ENCODE results near the gene CPLX4. TPM values are rescaled to one million over a fixed set of nuclear protein-coding genes. Genes with fewer than 3 reads are reported as not detected.

CPLX4 gene
- total and polyA plus RNA-seq, 3 experiments from 2014 or later: not detected

DNA sequence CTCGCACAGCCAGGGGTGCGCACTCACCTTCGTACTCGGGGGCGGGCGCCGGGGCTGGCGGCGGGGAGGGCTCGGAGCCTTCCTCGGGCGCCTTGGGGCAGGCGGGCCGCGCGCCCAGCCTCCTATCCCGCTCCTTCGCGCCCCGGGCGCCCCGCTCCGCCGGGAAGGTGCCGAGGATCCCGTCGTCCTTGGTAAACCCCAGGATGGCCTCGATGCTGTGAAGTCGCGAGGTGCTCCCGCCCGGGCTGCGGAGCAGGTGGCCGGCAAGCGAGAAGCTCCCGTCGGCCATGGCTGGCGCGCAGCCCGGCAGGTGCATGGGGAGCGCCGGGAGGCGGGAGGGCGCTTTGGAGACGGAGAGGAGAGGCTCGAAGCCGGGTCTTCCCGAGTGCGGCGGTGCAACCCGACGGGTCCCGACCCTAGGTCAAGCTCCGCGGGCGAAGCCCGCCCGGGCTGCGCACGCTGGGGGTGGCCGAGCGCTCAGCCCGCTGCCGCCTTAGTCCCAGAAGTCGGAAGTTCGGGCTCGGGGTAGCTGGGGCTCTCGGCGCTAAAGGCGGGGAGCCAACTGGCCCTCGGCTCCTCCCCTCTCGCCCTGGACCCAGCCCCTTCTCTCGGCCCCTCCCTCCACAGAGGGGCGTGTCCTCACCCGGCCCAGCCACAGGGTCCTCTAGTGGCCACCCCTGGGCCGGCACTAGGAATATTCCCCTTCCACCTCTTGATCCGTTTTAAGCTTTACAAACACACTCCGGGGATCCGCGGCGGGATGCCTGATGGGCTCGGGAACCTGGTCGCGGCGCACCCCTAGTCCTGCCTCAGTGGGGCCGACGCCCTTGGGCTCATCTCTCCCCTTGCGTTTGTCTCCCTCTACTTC lies 45.3 kb downstream of the CPLX4 start, which contains the start of gene RAX:
RAX (minus strand) TSS at position 564 of the 868 bp plus-strand sequence; CDS start at position 316, 248 bp downstream.
- H3K4me1 Mint-ChIP-seq: peaks cover 10 to 35% (median 14%) of the 10 kb centered on the region in 3 donors
- CTCF ChIA-PET: no interaction called here
- peaks cover 35% of the 10 kb centered on the region for H3K27me3 ChIP-seq (ENCODE audit: insufficient read depth, low read length, poor library complexity, severe bottlenecking)

DNA sequence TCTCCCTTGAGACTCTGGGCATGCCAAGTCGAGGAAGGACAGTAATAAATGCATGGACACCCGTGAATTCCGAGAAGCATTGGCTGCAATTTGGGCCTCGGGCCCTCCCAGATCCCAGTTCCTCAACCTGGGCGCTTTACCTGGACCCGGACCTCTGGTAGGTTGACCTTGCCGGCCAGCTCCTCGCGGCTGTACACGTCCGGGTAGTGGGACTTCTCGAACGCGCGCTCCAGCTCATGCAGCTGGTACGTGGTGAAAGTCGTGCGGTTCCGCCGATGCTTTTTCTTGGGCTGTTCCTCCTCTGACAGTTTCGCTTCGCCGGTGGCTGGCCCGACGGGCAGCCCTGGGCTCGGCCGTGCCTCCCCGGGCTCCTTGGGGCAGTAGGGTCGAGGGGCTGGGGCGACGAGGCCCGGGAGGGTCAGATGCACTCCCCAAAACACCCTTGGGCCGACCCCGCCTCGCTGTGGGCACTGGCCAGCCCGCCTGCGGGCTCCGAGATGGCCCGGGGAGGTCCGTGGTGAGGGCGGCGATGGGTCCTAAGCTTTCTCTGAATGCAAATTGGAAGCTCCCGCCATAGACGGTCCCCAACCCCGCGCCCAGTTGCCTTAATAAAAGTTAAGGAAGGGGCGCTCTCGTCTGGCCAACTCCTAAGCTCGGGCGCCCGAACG lies 46.1 kb downstream of the CPLX4 start:
- Mint-ChIP-seq H3K4me1 (peaks cover 12 to 42% (median 18%) of the 10 kb centered on the region in 3 donors), H3K27ac (no peak overlapping the region), H3K27me3 (peaks cover 70 to 79% of the 10 kb centered on the region in 2 donors), H3K4me3 (peak overlapping the region in 3 of 7 donors; percentile 8 to 18 (median 13)), H3K36me3 (no peaks in the 10 kb centered on the region), H3K9me3 (peaks cover 0 to 3% (median 0%) of the 10 kb centered on the region in 5 donors)
- no peaks in the 10 kb centered on the region for H3K4me1 ChIP-seq (ENCODE audit: insufficient read depth, low read length)
- no peak overlapping the region for H3K27ac ChIP-seq (ENCODE audit: low read depth, low read length)
- DNase-seq: no peak
- H3K36me3 ChIP-seq (ENCODE audit: insufficient read depth, low read length): no peaks in the 10 kb centered on the region
- H3K27me3 ChIP-seq (ENCODE audit: insufficient read depth, low read length, poor library complexity, severe bottlenecking): peaks cover 35% of the 10 kb centered on the region
- H3K9me3 ChIP-seq (ENCODE audit: low read length): no peaks in the 10 kb centered on the region
- CTCF ChIA-PET: no interaction called here
- POLR2A ChIA-PET: no interaction called here
- no peak overlapping the region for H3K4me3 ChIP-seq (ENCODE audit: low read length)

More for the DNA sequence above, 45.3 kb downstream of the CPLX4 start, which contains the start of gene RAX:
- Histone ChIP-seq H3K27ac (ENCODE audit: low read depth, low read length) (no peak within 1 kb of the TSS), H3K4me3 (ENCODE audit: low read length) (no peak within 1 kb of the TSS), H3K4me1 (ENCODE audit: insufficient read depth, low read length) (no peaks in the 10 kb centered on the region), H3K9me3 (ENCODE audit: low read length) (no peaks in the 10 kb centered on the region), H3K36me3 (ENCODE audit: insufficient read depth, low read length) (no peaks in the 10 kb centered on the region)
- POLR2A ChIA-PET: no interaction called here
- Mint-ChIP-seq H3K9me3 (peaks cover 0 to 3% (median 0%) of the 10 kb centered on the region in 5 donors), H3K27ac (no peak within 1 kb of the TSS), H3K27me3 (peaks cover 64 to 76% of the 10 kb centered on the region in 2 donors), H3K4me3 (peak within 1 kb of the TSS in 5 of 7 donors; percentile 26 to 66 (median 53)), H3K36me3 (no peaks in the 10 kb centered on the region)
- no peak for DNase-seq

DNA sequence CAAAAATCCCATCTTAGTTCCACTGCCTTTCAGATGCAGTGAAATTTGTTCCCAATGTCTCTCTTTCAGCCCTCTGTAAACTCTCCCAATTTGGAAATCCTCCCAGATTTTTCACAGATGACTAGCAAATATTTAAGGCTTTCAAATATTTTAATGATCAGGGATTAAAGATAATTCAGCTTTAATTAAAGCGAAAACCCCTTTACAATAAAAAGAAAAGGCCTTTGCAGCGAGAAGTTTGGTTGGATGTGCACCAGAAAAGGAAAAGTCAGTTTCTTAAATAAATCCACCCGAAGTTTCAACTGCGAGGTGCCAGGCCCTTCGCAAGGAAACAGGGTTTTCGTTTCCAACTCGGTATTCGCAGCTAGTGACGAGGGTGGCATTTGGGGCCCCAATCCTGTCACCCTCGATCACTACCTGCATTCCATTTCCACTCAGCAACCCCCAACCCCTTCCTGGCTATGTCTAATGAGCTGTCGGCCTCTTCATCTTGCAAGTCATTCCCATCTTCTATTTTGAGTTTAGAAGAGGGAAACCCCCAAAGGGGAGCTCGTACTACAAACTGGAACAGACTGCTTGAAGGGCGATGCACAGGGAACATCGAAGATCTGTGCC lies 46.7 kb downstream of the CPLX4 start:
- Mint-ChIP-seq H3K4me1 (peaks cover 15 to 44% (median 18%) of the 10 kb centered on the region in 3 donors), H3K27me3 (peaks cover 72 to 82% of the 10 kb centered on the region in 2 donors), H3K4me3 (peak overlapping the region in 3 of 7 donors; percentile 8 to 18 (median 13)), H3K9me3 (peaks cover 0 to 3% (median 2%) of the 10 kb centered on the region in 5 donors), H3K27ac (no peak overlapping the region), H3K36me3 (no peaks in the 10 kb centered on the region)
- Histone ChIP-seq H3K27me3 (ENCODE audit: insufficient read depth, low read length, poor library complexity, severe bottlenecking) (peaks cover 36% of the 10 kb centered on the region), H3K36me3 (ENCODE audit: insufficient read depth, low read length) (no peaks in the 10 kb centered on the region), H3K27ac (ENCODE audit: low read depth, low read length) (no peak overlapping the region), H3K4me1 (ENCODE audit: insufficient read depth, low read length) (no peaks in the 10 kb centered on the region), H3K4me3 (ENCODE audit: low read length) (no peak overlapping the region), H3K9me3 (ENCODE audit: low read length) (no peaks in the 10 kb centered on the region)
- POLR2A ChIA-PET: no interaction called here
- CTCF ChIA-PET: no interaction called here
- no peak for DNase-seq

DNA sequence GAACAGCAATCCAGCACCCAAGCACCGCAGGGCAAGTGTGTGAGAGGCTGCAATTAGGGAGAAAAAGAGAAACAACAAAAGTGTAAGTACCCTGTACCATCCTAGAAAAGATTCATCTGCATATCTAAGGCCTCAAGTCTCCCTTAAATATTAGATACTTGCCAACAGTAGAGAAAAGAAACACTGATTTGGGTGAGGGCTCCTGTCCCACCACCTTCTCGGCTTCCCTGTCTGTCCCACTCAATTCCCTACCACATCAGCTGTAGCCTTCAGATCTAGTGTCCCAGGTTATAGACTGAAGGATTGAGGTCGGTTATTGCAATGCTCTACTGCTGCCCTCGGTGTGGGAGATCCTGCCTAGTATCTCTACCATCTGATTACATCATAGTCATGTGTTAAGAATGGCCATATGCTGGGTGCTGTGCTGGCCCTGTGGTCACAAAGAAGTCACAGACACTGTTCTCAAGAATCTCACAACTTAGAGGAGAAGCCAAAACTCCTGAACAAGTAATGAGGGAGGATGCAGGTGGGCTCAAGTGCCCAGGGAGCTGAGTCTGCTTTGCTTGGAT lies 47.7 kb downstream of the CPLX4 start:
- H3K4me3 Mint-ChIP-seq: peak overlapping the region in 3 of 7 donors; percentile 24 to 52 (median 39)
- Histone ChIP-seq H3K36me3 (ENCODE audit: insufficient read depth, low read length) (no peaks in the 10 kb centered on the region), H3K27me3 (ENCODE audit: insufficient read depth, low read length, poor library complexity, severe bottlenecking) (peaks cover 39% of the 10 kb centered on the region), H3K27ac (ENCODE audit: low read depth, low read length) (no peak overlapping the region), H3K9me3 (ENCODE audit: low read length) (no peaks in the 10 kb centered on the region), H3K4me1 (ENCODE audit: insufficient read depth, low read length) (no peaks in the 10 kb centered on the region), H3K4me3 (ENCODE audit: low read length) (no peak overlapping the region)
- no peaks in the 10 kb centered on the region for H3K36me3 Mint-ChIP-seq
- peaks cover 0 to 3% (median 2%) of the 10 kb centered on the region in 5 donors for H3K9me3 Mint-ChIP-seq
- no peak for DNase-seq
- H3K27ac Mint-ChIP-seq: no peak overlapping the region
- peaks cover 18 to 52% (median 24%) of the 10 kb centered on the region in 3 donors for H3K4me1 Mint-ChIP-seq
- ChIA-PET CTCF (interaction anchor here (1.9 kb wide), 1 partner anchor 132 kb away, joined by 5 read pairs; no protein-coding TSS in a partner anchor), POLR2A (no interaction called here)
- peaks cover 72 to 82% of the 10 kb centered on the region in 2 donors for H3K27me3 Mint-ChIP-seq

DNA sequence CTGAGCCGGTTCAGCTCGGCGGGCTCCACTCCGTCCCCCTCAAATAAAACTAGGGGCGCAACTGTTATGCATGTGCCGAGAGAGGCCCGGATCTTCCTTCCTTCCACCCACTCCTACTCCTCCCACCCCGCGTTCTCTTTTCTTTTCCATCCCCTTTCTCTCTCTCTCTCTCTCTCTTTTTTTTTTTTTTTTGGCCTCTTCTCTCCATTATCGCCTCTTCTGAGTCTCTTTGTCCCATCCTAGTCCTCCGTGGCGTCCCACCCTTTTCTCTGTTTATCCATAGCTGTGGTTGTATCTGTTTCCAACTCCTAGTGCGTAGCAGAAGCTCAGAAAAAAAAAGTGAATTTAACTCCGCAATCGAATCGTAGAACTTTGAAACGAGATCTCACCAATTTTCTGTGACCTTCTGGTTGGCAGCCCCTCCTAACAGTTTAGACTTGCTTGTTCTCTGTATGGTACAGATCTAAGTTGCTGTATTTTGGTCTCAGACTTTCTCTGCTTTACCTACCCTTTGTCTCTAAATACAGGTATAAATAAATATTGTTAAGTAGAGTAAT lies 48.8 kb downstream of the CPLX4 start:
- ChIA-PET POLR2A (no interaction called here), CTCF (interaction anchor here (0.8 to 1.9 kb wide), 2 partner anchors 10 to 133 kb away, joined by 3 to 5 read pairs; no protein-coding TSS in a partner anchor)
- peaks cover 68 to 75% of the 10 kb centered on the region in 2 donors for H3K27me3 Mint-ChIP-seq
- H3K4me1 ChIP-seq (ENCODE audit: insufficient read depth, low read length): no peaks in the 10 kb centered on the region
- no peak for DNase-seq
- no peak overlapping the region for H3K4me3 ChIP-seq (ENCODE audit: low read length)
- peaks cover 0 to 3% (median 2%) of the 10 kb centered on the region in 5 donors for H3K9me3 Mint-ChIP-seq
- H3K27ac ChIP-seq (ENCODE audit: low read depth, low read length): no peak overlapping the region
- no peaks in the 10 kb centered on the region for H3K36me3 Mint-ChIP-seq
- H3K27ac Mint-ChIP-seq: peak overlapping the region in 1 of 8 donors; percentile 33
- peak overlapping the region in 6 of 7 donors; percentile 58 to 79 (median 62) for H3K4me3 Mint-ChIP-seq
- peaks cover 39% of the 10 kb centered on the region for H3K27me3 ChIP-seq (ENCODE audit: insufficient read depth, low read length, poor library complexity, severe bottlenecking)
- no peaks in the 10 kb centered on the region for H3K36me3 ChIP-seq (ENCODE audit: insufficient read depth, low read length)
- no peaks in the 10 kb centered on the region for H3K9me3 ChIP-seq (ENCODE audit: low read length)
- peaks cover 17 to 58% (median 23%) of the 10 kb centered on the region in 3 donors for H3K4me1 Mint-ChIP-seq

DNA sequence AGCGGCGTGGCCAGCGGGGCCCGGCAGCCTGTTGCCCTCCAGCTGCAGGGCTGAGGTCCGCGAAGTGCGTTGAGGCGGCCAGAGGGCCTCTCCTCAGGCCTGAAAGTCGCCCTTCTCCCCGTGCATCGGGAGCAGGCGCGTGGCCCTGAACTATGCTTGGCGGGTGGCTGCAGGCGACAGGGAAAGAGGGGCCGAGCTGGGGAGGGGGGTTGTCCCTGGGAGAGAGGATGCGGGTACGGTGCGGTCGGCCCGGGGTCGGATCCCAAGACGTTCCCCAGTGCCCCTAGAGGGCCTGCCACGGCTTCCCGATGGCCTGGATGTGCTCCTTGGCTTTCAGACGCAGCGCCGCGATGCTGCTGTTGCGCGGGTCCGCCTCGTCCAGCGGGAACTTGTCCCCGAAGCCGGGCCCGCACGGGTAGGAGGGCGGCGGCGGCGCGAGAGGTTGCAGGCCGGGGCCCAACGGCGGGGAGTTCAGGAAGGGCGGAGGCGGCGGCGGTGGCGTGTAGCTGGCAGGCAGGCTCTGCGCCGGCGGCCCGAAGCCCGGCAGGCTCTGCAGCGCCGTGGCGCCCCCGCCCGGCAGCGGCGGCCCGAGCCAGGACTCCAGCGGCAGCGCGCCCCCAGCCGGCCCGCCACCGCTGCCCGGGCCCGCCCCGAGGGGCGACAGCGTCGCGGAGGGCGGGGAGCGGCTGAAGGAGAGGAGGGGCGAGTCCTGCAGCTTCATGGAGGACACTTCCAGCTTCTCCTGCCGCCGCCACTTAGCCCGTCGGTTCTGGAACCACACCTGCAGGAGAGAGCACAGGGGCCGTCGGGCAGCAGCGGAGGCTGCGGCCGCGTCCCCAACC lies 49.5 kb downstream of the CPLX4 start:
- DNase-seq: no peak
- Histone ChIP-seq H3K27ac (ENCODE audit: low read depth, low read length) (no peak overlapping the region), H3K36me3 (ENCODE audit: insufficient read depth, low read length) (no peaks in the 10 kb centered on the region), H3K9me3 (ENCODE audit: low read length) (no peaks in the 10 kb centered on the region), H3K4me1 (ENCODE audit: insufficient read depth, low read length) (no peaks in the 10 kb centered on the region), H3K27me3 (ENCODE audit: insufficient read depth, low read length, poor library complexity, severe bottlenecking) (peaks cover 39% of the 10 kb centered on the region), H3K4me3 (ENCODE audit: low read length) (no peak overlapping the region)
- H3K4me1 Mint-ChIP-seq: peaks cover 15 to 53% (median 21%) of the 10 kb centered on the region in 3 donors
- H3K27me3 Mint-ChIP-seq: peaks cover 68 to 74% of the 10 kb centered on the region in 2 donors
- H3K9me3 Mint-ChIP-seq: peaks cover 0 to 3% (median 2%) of the 10 kb centered on the region in 5 donors
- POLR2A ChIA-PET: no interaction called here
- CTCF ChIA-PET: interaction anchor here (0.8 to 1.9 kb wide), 2 partner anchors 10 to 133 kb away, joined by 3 to 5 read pairs; no protein-coding TSS in a partner anchor
- H3K27ac Mint-ChIP-seq: no peak overlapping the region
- peak overlapping the region in 2 of 7 donors; percentile 61 to 69 for H3K4me3 Mint-ChIP-seq
- H3K36me3 Mint-ChIP-seq: no peaks in the 10 kb centered on the region

Measured in CD8-positive, alpha-beta memory T cell (primary cell).